ENCODE results near the gene PLCB3. TPM values are rescaled to one million over a fixed set of nuclear protein-coding genes. Genes with fewer than 3 reads are reported as not detected.

The PLCB3 gene
- total and polyA plus RNA-seq, 2 experiments from 2014 or later = 28.1 to 103 TPM

- peak overlapping the region; percentile 100 for H3K27ac Mint-ChIP-seq
- peaks cover 12% of the 10 kb centered on the region for H3K4me1 ChIP-seq (ENCODE audit: insufficient read depth)
- peaks cover 17% of the 10 kb centered on the region for H3K4me1 Mint-ChIP-seq
- H3K36me3 Mint-ChIP-seq (ENCODE audit: low read depth) = peaks cover 53% of the 10 kb centered on the region
- peak; percentile 18 to 28; a peak in 3 of 4 replicates for TF ChIP-seq CTCF (conservative IDR thresholded peaks at IDR 0.05; ENCODE audit: low read depth in 2 of 2)
- no peak for TF ChIP-seq CREB1 (CRISPR knock-in tag; IDR thresholded peaks at IDR 0.05; ENCODE audit: low read depth)
- peak overlapping the region; percentile 82 for H3K4me3 ChIP-seq
- peaks cover 19% of the 10 kb centered on the region for H3K79me2 ChIP-seq (replicated peaks; ENCODE audit: insufficient read depth)
- 0 out of 2 replicates have a peak overlapping the region, but pooled peaks have one; percentile 4 for H2AFZ ChIP-seq
- peaks cover 34% of the 10 kb centered on the region for H3K27me3 Mint-ChIP-seq (ENCODE audit: insufficient read depth, low read depth, poor library complexity)
- no peaks in the 10 kb centered on the region for H3K9me2 ChIP-seq (ENCODE audit: insufficient read depth)
- peak overlapping the region; percentile 74 for H3K4me2 ChIP-seq
- peaks cover 17% of the 10 kb centered on the region; the same call in 1 of the 2 replicates for H3F3A ChIP-seq (replicated peaks; ENCODE audit: low read depth)
- peaks cover 3% of the 10 kb centered on the region; the same call in 1 of the 2 replicates for H3K36me3 ChIP-seq (ENCODE audit: insufficient read depth)
- no peaks in the 10 kb centered on the region; the same call in 1 of the 3 replicates for H3K9me3 Mint-ChIP-seq
- peak overlapping the region; percentile 93 for H3K27ac ChIP-seq (ENCODE audit: low read depth)
- H4K20me1 ChIP-seq (replicated peaks; ENCODE audit: insufficient read depth) = no peaks in the 10 kb centered on the region; the same call in 1 of the 2 replicates
- H3K4me3 Mint-ChIP-seq = peak overlapping the region; percentile 98
- peak; percentile 76 for DNase-seq (ENCODE audit: low spot score)
- peak; percentile 27 for ATAC-seq
- no peaks in the 10 kb centered on the region for H3K27me3 ChIP-seq (ENCODE audit: insufficient read depth)
Observed at GRCh38 chr11:64316672-64317324, 65.5 kb downstream of the PLCB3 start.

- H3K27ac ChIP-seq (ENCODE audit: low read depth) = peak within 1 kb of the TSS; percentile 93
- Mint-ChIP-seq H3K27me3 (ENCODE audit: insufficient read depth, low read depth, poor library complexity) (peaks cover 31% of the 10 kb centered on the region), H3K36me3 (ENCODE audit: low read depth) (peaks cover 55% of the 10 kb centered on the region), H3K27ac (peak within 1 kb of the TSS; percentile 100), H3K9me3 (no peaks in the 10 kb centered on the region; the same call in 1 of the 3 replicates), H3K4me3 (peak within 1 kb of the TSS; percentile 98), H3K4me1 (peaks cover 19% of the 10 kb centered on the region)
- H3K36me3 ChIP-seq (ENCODE audit: insufficient read depth) = peaks cover 3% of the 10 kb centered on the region; the same call in 1 of the 2 replicates
- H3K9me2 ChIP-seq (ENCODE audit: insufficient read depth) = no peaks in the 10 kb centered on the region
- no peaks in the 10 kb centered on the region; the same call in 1 of the 2 replicates for H4K20me1 ChIP-seq (replicated peaks; ENCODE audit: insufficient read depth)
- ATAC-seq (peak; percentile 82), DNase-seq (ENCODE audit: low spot score) (peak; percentile 98)
- H2AFZ ChIP-seq = peak within 1 kb of the TSS; percentile 87
- H3K27me3 ChIP-seq (ENCODE audit: insufficient read depth) = no peaks in the 10 kb centered on the region
- H3K4me2 ChIP-seq = peak within 1 kb of the TSS; percentile 74
- H3F3A ChIP-seq (replicated peaks; ENCODE audit: low read depth) = peaks cover 17% of the 10 kb centered on the region; the same call in 1 of the 2 replicates
- H3K4me1 ChIP-seq (ENCODE audit: insufficient read depth) = peaks cover 12% of the 10 kb centered on the region
- peak within 1 kb of the TSS; percentile 82 for H3K4me3 ChIP-seq
- H3K79me2 ChIP-seq (replicated peaks; ENCODE audit: insufficient read depth) = peaks cover 18% of the 10 kb centered on the region
- TF ChIP-seq ZNF331 (CRISPR knock-in tag; IDR thresholded peaks at IDR 0.05; ENCODE audit: low read depth) (no peak), NANOG (IDR thresholded peaks at IDR 0.05; ENCODE audit: borderline replicate concordance) (no peak), EZH2phosphoT487 (IDR thresholded peaks at IDR 0.05; ENCODE audit: unreplicated experiment) (no peak), CTCF (conservative IDR thresholded peaks at IDR 0.05; ENCODE audit: low read depth in 2 of 2) (no peak), JUNB (IDR thresholded peaks at IDR 0.05; ENCODE audit: unreplicated experiment) (no peak), ZNF114 (CRISPR knock-in tag; IDR thresholded peaks at IDR 0.05) (no peak), ZNF462 (CRISPR knock-in tag; IDR thresholded peaks at IDR 0.05) (no peak)
Observed at GRCh38 chr11:64317325-64317960, 66.1 kb downstream of the PLCB3 start, which contains the start of gene TRMT112. TRMT112 (minus strand) TSS chr11:64317559; CDS start chr11:64317526, 33 bp downstream.
